Measurements from ENCODE around the gene SPINK14. TPM values are rescaled to one million over a fixed set of nuclear protein-coding genes. Genes with fewer than 3 reads are reported as not detected.

The SPINK14 gene
- total RNA-seq, 4 donors from 2014 or later, result not detected

DNA sequence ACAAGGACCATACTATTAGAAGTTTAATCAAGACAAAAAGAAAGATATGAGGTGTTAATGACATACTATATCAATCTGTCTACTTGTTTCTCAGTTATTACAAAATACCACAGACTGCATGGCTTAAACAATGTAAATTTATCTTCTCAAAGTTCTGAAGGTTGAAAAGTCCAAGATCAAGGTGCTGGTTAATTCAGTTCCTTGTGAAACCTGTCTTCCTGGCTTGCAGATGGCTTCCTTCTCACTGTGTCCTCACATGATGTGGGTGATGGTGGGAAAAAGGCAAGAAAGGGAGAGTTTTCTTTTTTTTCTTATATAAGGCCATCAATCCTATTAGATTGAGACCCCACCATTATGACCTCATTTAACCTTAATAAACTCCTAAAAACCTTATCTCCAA, 15.6 kb upstream of the SPINK14 start:
- in situ Hi-C loops (cut with MboI; ENCODE audit: low sequenced_read_pairs in 4 of 4) (no loop called here), intact Hi-C loops (cut with DNase I; ENCODE audit: low total_unique reads) (no loop called here)
- DNase-seq (no peak), ATAC-seq (no peak)
- Histone ChIP-seq H3K36me3 (no peaks in the 10 kb centered on the region), H3K9me3 (no peaks in the 10 kb centered on the region), H3K4me1 (no peaks in the 10 kb centered on the region), H3K27ac (no peak overlapping the region), H3K27me3 (no peaks in the 10 kb centered on the region), H3K4me3 (no peak overlapping the region)
- no peak for TF ChIP-seq POLR2A (IDR thresholded peaks at IDR 0.05)
- TF ChIP-seq, protein P1, sequence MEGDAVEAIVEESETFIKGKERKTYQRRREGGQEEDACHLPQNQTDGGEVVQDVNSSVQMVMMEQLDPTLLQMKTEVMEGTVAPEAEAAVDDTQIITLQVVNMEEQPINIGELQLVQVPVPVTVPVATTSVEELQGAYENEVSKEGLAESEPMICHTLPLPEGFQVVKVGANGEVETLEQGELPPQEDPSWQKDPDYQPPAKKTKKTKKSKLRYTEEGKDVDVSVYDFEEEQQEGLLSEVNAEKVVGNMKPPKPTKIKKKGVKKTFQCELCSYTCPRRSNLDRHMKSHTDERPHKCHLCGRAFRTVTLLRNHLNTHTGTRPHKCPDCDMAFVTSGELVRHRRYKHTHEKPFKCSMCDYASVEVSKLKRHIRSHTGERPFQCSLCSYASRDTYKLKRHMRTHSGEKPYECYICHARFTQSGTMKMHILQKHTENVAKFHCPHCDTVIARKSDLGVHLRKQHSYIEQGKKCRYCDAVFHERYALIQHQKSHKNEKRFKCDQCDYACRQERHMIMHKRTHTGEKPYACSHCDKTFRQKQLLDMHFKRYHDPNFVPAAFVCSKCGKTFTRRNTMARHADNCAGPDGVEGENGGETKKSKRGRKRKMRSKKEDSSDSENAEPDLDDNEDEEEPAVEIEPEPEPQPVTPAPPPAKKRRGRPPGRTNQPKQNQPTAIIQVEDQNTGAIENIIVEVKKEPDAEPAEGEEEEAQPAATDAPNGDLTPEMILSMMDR (IDR thresholded peaks at IDR 0.05 in 4 of 5, conservative IDR thresholded peaks at IDR 0.05 in 1 of 5), result no peak

DNA sequence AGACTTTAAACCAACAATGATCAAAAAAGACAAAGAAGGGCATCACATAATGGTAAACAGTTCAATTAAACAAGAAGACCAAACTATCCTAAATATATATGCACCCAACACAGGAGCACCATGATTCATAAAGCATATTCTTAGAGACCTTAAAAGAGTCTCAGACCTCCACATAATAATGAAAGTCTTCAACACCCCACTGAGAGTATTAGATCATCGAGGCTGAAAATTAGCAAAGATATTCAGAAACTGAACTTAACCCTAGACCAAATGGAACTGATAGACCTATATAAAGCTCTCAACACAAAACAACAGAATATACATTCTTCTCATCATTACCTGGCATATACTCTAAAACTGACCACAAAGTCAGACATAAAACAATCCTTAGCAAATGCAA, 11.7 kb upstream of the SPINK14 start:
- in situ Hi-C loops (cut with MboI; ENCODE audit: low sequenced_read_pairs in 4 of 4) (no loop called here), intact Hi-C loops (cut with DNase I; ENCODE audit: low total_unique reads) (no loop called here)
- H3K4me1 ChIP-seq, result no peaks in the 10 kb centered on the region
- no peak overlapping the region for H3K27ac ChIP-seq
- H3K27me3 ChIP-seq, result no peaks in the 10 kb centered on the region
- DNase-seq (no peak), ATAC-seq (no peak)
- H3K9me3 ChIP-seq, result no peaks in the 10 kb centered on the region
- no peaks in the 10 kb centered on the region for H3K36me3 ChIP-seq
- H3K4me3 ChIP-seq, result no peak overlapping the region
- TF ChIP-seq POLR2A (IDR thresholded peaks at IDR 0.05), result no peak
- TF ChIP-seq, protein P1 (IDR thresholded peaks at IDR 0.05 in 4 of 5, conservative IDR thresholded peaks at IDR 0.05 in 1 of 5), result no peak

- in situ Hi-C loops (cut with MboI; ENCODE audit: low sequenced_read_pairs in 4 of 4), result no loop called here
- ATAC-seq (no peak), DNase-seq (no peak)
- Histone ChIP-seq H3K36me3 (no peaks in the 10 kb centered on the region), H3K27ac (no peak overlapping the region), H3K27me3 (no peaks in the 10 kb centered on the region), H3K4me3 (no peak overlapping the region), H3K9me3 (no peaks in the 10 kb centered on the region), H3K4me1 (no peaks in the 10 kb centered on the region)
- intact Hi-C loops (cut with DNase I; ENCODE audit: low total_unique reads), result no loop called here
- TF ChIP-seq, protein P1 (IDR thresholded peaks at IDR 0.05 in 4 of 5, conservative IDR thresholded peaks at IDR 0.05 in 1 of 5), result no peak
- TF ChIP-seq POLR2A (IDR thresholded peaks at IDR 0.05), result no peak
These were observed 6.3 kb upstream of the SPINK14 start for GRCh38 chr5:148162038-148162437.

DNA sequence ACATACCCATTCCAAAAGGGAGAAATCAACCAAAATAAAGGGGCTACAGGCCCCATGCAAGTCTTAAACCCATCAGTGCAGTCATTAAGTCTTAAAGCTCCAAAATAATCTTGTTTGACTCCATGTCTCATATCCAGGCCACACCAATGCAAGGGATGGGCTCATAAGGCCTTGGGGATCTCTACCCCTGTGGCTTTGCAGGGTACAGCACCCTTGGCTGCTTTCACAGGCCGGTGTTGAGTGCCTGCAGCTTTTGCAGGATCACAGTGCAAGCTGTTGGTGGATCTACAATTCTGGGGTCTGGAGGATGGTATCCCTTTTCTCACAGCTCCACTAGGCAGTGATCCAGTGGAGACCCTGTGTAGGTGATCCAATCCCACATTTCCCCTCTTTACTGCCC, 5.0 kb upstream of the SPINK14 start:
- DNase-seq, result no peak
- no peak for ATAC-seq
- H3K9me3 ChIP-seq, result no peaks in the 10 kb centered on the region
- no peak for TF ChIP-seq POLR2A (IDR thresholded peaks at IDR 0.05)
- TF ChIP-seq, protein P1 (IDR thresholded peaks at IDR 0.05 in 4 of 5, conservative IDR thresholded peaks at IDR 0.05 in 1 of 5), result no peak
- H3K27ac ChIP-seq, result no peak overlapping the region
- H3K4me3 ChIP-seq, result no peak overlapping the region
- in situ Hi-C loops (cut with MboI; ENCODE audit: low sequenced_read_pairs in 4 of 4), result no loop called here
- intact Hi-C loops (cut with DNase I; ENCODE audit: low total_unique reads), result no loop called here
- no peaks in the 10 kb centered on the region for H3K4me1 ChIP-seq
- no peaks in the 10 kb centered on the region for H3K27me3 ChIP-seq
- H3K36me3 ChIP-seq, result no peaks in the 10 kb centered on the region

GRCh38 chr5:148166550-148167283, 1.6 kb upstream of the SPINK14 start:
- intact Hi-C loops (cut with DNase I; ENCODE audit: low total_unique reads) (no loop called here), in situ Hi-C loops (cut with MboI; ENCODE audit: low sequenced_read_pairs in 4 of 4) (no loop called here)
- no peak for TF ChIP-seq POLR2A (IDR thresholded peaks at IDR 0.05)
- TF ChIP-seq, protein P1 (IDR thresholded peaks at IDR 0.05 in 4 of 5, conservative IDR thresholded peaks at IDR 0.05 in 1 of 5), result no peak
- H3K9me3 ChIP-seq, result no peaks in the 10 kb centered on the region
- H3K36me3 ChIP-seq, result no peaks in the 10 kb centered on the region
- DNase-seq (no peak), ATAC-seq (no peak)
- H3K27ac ChIP-seq, result no peak overlapping the region
- no peaks in the 10 kb centered on the region for H3K27me3 ChIP-seq
- H3K4me3 ChIP-seq, result no peak overlapping the region
- no peaks in the 10 kb centered on the region for H3K4me1 ChIP-seq
